ENCODE results near the gene ADPGK.

ADPGK gene

DNA sequence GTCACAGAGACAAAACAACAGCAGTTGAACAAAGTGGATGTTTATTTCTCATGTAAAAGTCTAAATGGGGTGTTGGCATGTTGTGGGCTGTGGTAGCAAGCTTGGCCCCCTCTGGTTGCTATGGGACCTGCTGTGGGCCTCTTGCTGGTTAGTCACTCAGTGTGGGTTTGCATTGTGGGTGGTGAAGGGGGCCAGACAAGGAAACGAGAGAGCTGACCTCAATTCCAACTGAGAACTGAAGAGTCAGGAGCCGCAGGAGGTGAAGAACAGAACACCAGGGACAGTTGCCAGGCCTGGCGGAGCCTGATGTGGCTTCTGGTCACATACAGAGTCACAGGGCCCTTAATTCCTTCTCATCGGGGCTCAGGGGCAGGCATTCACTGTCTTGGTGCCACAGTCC is 1.9 kb upstream of the ADPGK start:
- no peaks in the 10 kb centered on the region for H3K9me3 ChIP-seq (ENCODE audit: insufficient read depth, low read depth, low read length)
- TF ChIP-seq CTCF (conservative IDR thresholded peaks at IDR 0.05; ENCODE audit: low read length): no peak
- no peak for TF ChIP-seq EZH2phosphoT487 (IDR thresholded peaks at IDR 0.05; ENCODE audit: borderline replicate concordance)
- H3F3A ChIP-seq (ENCODE audit: low read depth): no peaks in the 10 kb centered on the region
- peaks cover 30% of the 10 kb centered on the region for H3K79me2 ChIP-seq (ENCODE audit: insufficient read depth, low read length)
- peak overlapping the region; percentile 84 for H3K9ac ChIP-seq (ENCODE audit: low read depth, low read length, poor library complexity, severe bottlenecking)
- no peak overlapping the region for H3K4me3 ChIP-seq (ENCODE audit: low read length, poor library complexity, severe bottlenecking)
- no peaks in the 10 kb centered on the region for H3K27me3 ChIP-seq (ENCODE audit: insufficient read depth, low read length, poor library complexity, severe bottlenecking)
- H2AFZ ChIP-seq (ENCODE audit: low read length): peak overlapping the region; percentile 45; the same call in 1 of the 2 replicates
- peak overlapping the region; percentile 77 for H3K4me2 ChIP-seq (ENCODE audit: low read depth, low read length, poor library complexity, severe bottlenecking)
- H3K9me2 ChIP-seq (replicated peaks; ENCODE audit: low read depth, low read length): no peaks in the 10 kb centered on the region
- H4K20me1 ChIP-seq (ENCODE audit: insufficient read depth, low read length, poor library complexity, severe bottlenecking): peaks cover 20% of the 10 kb centered on the region
- no peaks in the 10 kb centered on the region for H3K36me3 ChIP-seq (ENCODE audit: insufficient read depth, low read length)
- H3K4me1 ChIP-seq (ENCODE audit: insufficient read depth, low read length, poor library complexity, severe bottlenecking): peaks cover 31% of the 10 kb centered on the region

DNA sequence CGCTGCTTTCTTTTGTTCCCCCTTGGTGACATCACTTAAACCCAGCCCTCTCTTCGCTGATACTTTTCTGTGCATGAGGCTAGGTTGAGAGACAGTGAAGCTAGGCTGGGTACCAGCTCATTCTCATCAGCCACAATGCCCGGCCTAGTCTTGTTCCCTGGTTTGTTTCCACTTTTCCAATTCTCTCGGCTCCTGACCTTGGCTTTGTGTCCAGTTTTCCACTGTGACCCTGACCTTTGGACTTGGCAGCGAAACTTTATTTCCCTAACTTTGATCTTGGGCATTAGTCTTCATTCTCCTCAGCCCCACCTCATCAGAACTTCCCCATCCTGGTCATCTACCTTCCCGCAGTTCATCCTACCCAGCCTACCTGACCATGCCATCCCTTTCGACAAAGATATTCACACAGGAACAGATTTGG is 908 bp upstream of the ADPGK start:
- Histone ChIP-seq H3K4me1 (ENCODE audit: insufficient read depth, low read length, poor library complexity, severe bottlenecking) (peaks cover 33% of the 10 kb centered on the region), H3K79me2 (ENCODE audit: insufficient read depth, low read length) (peaks cover 39% of the 10 kb centered on the region), H2AFZ (ENCODE audit: low read length) (peak overlapping the region; percentile 91), H3K9ac (ENCODE audit: low read depth, low read length, poor library complexity, severe bottlenecking) (peak overlapping the region; percentile 84), H4K20me1 (ENCODE audit: insufficient read depth, low read length, poor library complexity, severe bottlenecking) (peaks cover 25% of the 10 kb centered on the region), H3K4me3 (ENCODE audit: low read length, poor library complexity, severe bottlenecking) (peak overlapping the region; percentile 88), H3K36me3 (ENCODE audit: insufficient read depth, low read length) (no peaks in the 10 kb centered on the region), H3K9me3 (ENCODE audit: insufficient read depth, low read depth, low read length) (no peaks in the 10 kb centered on the region), H3F3A (ENCODE audit: low read depth) (no peaks in the 10 kb centered on the region), H3K4me2 (ENCODE audit: low read depth, low read length, poor library complexity, severe bottlenecking) (peak overlapping the region; percentile 77), H3K27me3 (ENCODE audit: insufficient read depth, low read length, poor library complexity, severe bottlenecking) (no peaks in the 10 kb centered on the region), H3K9me2 (replicated peaks; ENCODE audit: low read depth, low read length) (no peaks in the 10 kb centered on the region)
- TF ChIP-seq CTCF (conservative IDR thresholded peaks at IDR 0.05; ENCODE audit: low read length) (no peak), EZH2phosphoT487 (IDR thresholded peaks at IDR 0.05; ENCODE audit: borderline replicate concordance) (no peak)

DNA sequence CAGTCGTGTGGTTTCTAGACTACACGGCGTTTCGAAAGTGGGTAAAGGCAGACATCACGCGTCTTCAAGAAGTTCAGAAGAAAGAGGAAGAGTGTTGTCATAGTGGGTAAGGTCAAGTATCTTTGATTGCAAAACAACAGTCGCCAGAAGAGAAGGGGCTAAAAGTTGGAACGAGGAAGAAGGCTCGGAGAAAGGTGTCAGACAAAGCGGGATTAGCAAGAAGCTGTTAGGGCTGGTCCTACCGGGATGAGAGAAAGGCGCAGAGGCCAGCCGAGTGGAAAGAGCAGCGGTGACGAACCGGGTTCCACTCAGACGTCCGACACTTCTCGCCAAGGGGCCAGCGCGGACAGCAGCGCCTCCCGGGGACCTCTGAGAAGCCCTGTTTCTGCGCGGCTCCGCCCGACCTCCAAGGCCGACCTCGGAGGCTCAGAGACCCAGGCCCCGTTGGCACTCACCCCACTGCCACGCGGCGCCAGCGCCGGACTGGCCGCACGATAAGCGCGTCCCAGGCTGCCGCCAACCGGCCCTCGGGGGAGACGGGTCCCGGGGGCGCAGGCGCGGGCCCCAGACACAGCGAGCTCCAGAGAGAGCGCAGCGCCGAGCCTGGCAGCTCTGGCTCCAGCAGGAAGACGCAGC is 436 bp downstream of the ADPGK start:
- peaks cover 25% of the 10 kb centered on the region for H4K20me1 ChIP-seq (ENCODE audit: insufficient read depth, low read length, poor library complexity, severe bottlenecking)
- H3K27me3 ChIP-seq (ENCODE audit: insufficient read depth, low read length, poor library complexity, severe bottlenecking): no peaks in the 10 kb centered on the region
- peak overlapping the region; percentile 84 for H3K9ac ChIP-seq (ENCODE audit: low read depth, low read length, poor library complexity, severe bottlenecking)
- peak overlapping the region; percentile 76 for H3K4me2 ChIP-seq (ENCODE audit: low read depth, low read length, poor library complexity, severe bottlenecking)
- H3K9me3 ChIP-seq (ENCODE audit: insufficient read depth, low read depth, low read length): no peaks in the 10 kb centered on the region
- no peaks in the 10 kb centered on the region for H3K36me3 ChIP-seq (ENCODE audit: insufficient read depth, low read length)
- H2AFZ ChIP-seq (ENCODE audit: low read length): peak overlapping the region; percentile 80
- no peaks in the 10 kb centered on the region for H3K9me2 ChIP-seq (replicated peaks; ENCODE audit: low read depth, low read length)
- H3K4me3 ChIP-seq (ENCODE audit: low read length, poor library complexity, severe bottlenecking): peak overlapping the region; percentile 88
- no peak for TF ChIP-seq EZH2phosphoT487 (IDR thresholded peaks at IDR 0.05; ENCODE audit: borderline replicate concordance)
- TF ChIP-seq CTCF (conservative IDR thresholded peaks at IDR 0.05; ENCODE audit: low read length): no peak
- H3K4me1 ChIP-seq (ENCODE audit: insufficient read depth, low read length, poor library complexity, severe bottlenecking): peaks cover 41% of the 10 kb centered on the region
- peaks cover 52% of the 10 kb centered on the region for H3K79me2 ChIP-seq (ENCODE audit: insufficient read depth, low read length)
- no peaks in the 10 kb centered on the region for H3F3A ChIP-seq (ENCODE audit: low read depth)

Data from Loucy (cell line).